A549 (cell line): ENCODE data around the gene SULF2.

Experiments used
- CBX2 ChIP-seq: fragments of 200-600 bp; sonication (generic); IDR thresholded peaks from 2 replicates; pipeline ENCODE4 v1.6.1; 2016; ENCODE audit warnings: low read depth, mild to moderate bottlenecking, borderline replicate concordance
- KDM5A ChIP-seq: fragments of 200-600 bp; sonication (generic); IDR thresholded peaks from 2 replicates; pipeline ENCODE4 v1.6.1; 2016; ENCODE audit warnings: antibody characterized with exemption, mild to moderate bottlenecking
- MAFK ChIP-seq: fragments of 450-650 bp; IDR thresholded peaks from 2 replicates; pipeline ENCODE4 v1.6.1; 2014; ENCODE audit not compliant: partially characterized antibody
- MYC ChIP-seq: IDR thresholded peaks from 2 replicates; pipeline ENCODE4 v1.6.1; 2012; ENCODE audit warnings: mild to moderate bottlenecking, inconsistent platforms, low read length, improper control_type of control experiment, borderline replicate concordance
- RAD21 ChIP-seq, 2 experiments: fragments of >200 bp in 1 of 2; sonication (Bioruptor Twin) in 1 of 2; formaldehyde crosslinking in 1 of 2; IDR thresholded peaks in 1 of 2; conservative IDR thresholded peaks in 1 of 2; 2 replicates in 1 of 2; 3 replicates in 1 of 2; pipeline ENCODE4 v1.6.1; 2012 to 2018; ENCODE audit warnings: inconsistent platforms in 1 of 2
- TFCP2L1 ChIP-seq: fragments of 250-450 bp; sonication (Bioruptor Pico); IDR thresholded peaks from 2 replicates; pipeline ENCODE4 v1.5.0; 2021; ENCODE audit warnings: mild to moderate bottlenecking
- TF ChIP-seq, protein P1 (sequence below): fragments of >200 bp; sonication (Bioruptor Twin); formaldehyde crosslinking; IDR thresholded peaks from 3 replicates; pipeline ENCODE4 v1.5.1; 2016
- TF ChIP-seq, protein P2 (sequence below): fragments of 200-600 bp; sonication (generic); IDR thresholded peaks from 2 replicates; pipeline ENCODE4 v1.6.1; 2016; ENCODE audit warnings: antibody characterized with exemption, mild to moderate bottlenecking, moderate library complexity
- TF ChIP-seq, protein P3 (sequence below): IDR thresholded peaks from 2 replicates; pipeline ENCODE4 v1.6.1; 2012

DNA sequence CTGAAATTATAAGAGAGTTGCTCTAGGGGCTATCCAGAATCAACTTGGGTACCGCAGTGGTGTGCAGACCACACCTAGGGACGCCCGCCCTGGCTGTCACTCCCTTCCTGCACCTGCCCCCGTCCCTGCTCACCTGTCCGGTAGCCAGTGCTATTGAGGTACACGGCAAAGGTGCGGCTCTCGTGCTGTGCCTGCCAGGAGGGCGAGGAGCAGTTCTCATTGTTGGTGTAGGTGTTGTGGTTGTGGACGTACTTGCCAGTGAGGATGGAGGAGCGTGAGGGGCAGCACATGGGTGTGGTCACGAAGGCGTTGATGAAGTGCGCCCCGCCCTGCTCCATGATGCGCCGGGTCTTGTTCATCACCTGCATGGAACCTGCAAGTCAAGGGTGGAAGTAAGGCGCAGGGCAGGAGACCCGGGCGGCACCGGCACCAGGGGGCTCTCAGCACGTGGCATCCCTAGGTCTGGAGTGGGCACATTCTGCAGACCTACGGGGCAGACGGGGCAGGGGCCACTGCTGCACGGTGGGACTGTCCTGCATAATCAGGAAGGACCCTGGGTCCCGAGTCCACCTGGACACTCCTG is 48.6 kb downstream of the SULF2 start:
- TF ChIP-seq TFCP2L1 = no peak
- no peak for TF ChIP-seq KDM5A
- TF ChIP-seq, protein P1, sequence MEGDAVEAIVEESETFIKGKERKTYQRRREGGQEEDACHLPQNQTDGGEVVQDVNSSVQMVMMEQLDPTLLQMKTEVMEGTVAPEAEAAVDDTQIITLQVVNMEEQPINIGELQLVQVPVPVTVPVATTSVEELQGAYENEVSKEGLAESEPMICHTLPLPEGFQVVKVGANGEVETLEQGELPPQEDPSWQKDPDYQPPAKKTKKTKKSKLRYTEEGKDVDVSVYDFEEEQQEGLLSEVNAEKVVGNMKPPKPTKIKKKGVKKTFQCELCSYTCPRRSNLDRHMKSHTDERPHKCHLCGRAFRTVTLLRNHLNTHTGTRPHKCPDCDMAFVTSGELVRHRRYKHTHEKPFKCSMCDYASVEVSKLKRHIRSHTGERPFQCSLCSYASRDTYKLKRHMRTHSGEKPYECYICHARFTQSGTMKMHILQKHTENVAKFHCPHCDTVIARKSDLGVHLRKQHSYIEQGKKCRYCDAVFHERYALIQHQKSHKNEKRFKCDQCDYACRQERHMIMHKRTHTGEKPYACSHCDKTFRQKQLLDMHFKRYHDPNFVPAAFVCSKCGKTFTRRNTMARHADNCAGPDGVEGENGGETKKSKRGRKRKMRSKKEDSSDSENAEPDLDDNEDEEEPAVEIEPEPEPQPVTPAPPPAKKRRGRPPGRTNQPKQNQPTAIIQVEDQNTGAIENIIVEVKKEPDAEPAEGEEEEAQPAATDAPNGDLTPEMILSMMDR = no peak
- no peak for TF ChIP-seq RAD21 (conservative IDR thresholded peaks at IDR 0.05 in 1 of 2, IDR thresholded peaks at IDR 0.05 in 1 of 2)
- TF ChIP-seq MYC = no peak
- no peak for TF ChIP-seq CBX2
- no peak for TF ChIP-seq MAFK
- TF ChIP-seq, protein P2, sequence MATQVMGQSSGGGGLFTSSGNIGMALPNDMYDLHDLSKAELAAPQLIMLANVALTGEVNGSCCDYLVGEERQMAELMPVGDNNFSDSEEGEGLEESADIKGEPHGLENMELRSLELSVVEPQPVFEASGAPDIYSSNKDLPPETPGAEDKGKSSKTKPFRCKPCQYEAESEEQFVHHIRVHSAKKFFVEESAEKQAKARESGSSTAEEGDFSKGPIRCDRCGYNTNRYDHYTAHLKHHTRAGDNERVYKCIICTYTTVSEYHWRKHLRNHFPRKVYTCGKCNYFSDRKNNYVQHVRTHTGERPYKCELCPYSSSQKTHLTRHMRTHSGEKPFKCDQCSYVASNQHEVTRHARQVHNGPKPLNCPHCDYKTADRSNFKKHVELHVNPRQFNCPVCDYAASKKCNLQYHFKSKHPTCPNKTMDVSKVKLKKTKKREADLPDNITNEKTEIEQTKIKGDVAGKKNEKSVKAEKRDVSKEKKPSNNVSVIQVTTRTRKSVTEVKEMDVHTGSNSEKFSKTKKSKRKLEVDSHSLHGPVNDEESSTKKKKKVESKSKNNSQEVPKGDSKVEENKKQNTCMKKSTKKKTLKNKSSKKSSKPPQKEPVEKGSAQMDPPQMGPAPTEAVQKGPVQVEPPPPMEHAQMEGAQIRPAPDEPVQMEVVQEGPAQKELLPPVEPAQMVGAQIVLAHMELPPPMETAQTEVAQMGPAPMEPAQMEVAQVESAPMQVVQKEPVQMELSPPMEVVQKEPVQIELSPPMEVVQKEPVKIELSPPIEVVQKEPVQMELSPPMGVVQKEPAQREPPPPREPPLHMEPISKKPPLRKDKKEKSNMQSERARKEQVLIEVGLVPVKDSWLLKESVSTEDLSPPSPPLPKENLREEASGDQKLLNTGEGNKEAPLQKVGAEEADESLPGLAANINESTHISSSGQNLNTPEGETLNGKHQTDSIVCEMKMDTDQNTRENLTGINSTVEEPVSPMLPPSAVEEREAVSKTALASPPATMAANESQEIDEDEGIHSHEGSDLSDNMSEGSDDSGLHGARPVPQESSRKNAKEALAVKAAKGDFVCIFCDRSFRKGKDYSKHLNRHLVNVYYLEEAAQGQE = no peak
- TF ChIP-seq, protein P3, sequence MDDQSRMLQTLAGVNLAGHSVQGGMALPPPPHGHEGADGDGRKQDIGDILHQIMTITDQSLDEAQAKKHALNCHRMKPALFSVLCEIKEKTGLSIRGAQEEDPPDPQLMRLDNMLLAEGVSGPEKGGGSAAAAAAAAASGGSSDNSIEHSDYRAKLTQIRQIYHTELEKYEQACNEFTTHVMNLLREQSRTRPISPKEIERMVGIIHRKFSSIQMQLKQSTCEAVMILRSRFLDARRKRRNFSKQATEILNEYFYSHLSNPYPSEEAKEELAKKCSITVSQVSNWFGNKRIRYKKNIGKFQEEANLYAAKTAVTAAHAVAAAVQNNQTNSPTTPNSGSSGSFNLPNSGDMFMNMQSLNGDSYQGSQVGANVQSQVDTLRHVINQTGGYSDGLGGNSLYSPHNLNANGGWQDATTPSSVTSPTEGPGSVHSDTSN = no peak
